GM23338 (cell line): ENCODE results near the gene CCDC81. TPM values are rescaled to one million over a fixed set of nuclear protein-coding genes. Genes with fewer than 3 reads are reported as not detected.

Experiments used
- ATAC-seq: fragments of 200-7000 bp; cut with Tn5 transposase; 3 replicates; pipeline ENCODE4 v1.9.1; 2020
- DNase-seq: peaks from one replicate; pipeline ENCODE4 v3.0.0-alpha.2; 2015; ENCODE audit warnings: low spot score
- H2AFZ ChIP-seq: fragments of 200-600 bp; sonication (generic); 2 replicates; pipeline ENCODE4 v1.8.0; 2016; ENCODE audit warnings: antibody characterized with exemption, mild to moderate bottlenecking, moderate library complexity
- H3F3A ChIP-seq: fragments of 200-600 bp; sonication (generic); replicated peaks from 2 replicates; pipeline ENCODE4 v1.8.0; 2017; ENCODE audit warnings: antibody characterized with exemption, mixed run types, low read depth
- H3K27ac ChIP-seq: fragments of 200-600 bp; sonication (generic); 2 replicates; pipeline ENCODE4 v1.6.1; 2016; ENCODE audit warnings: low read depth
- H3K27me3 ChIP-seq: fragments of 200-600 bp; sonication (generic); 2 replicates; pipeline ENCODE4 v1.8.0; 2016; ENCODE audit warnings: mild to moderate bottlenecking, mixed run types, moderate library complexity; ENCODE audit not compliant: insufficient read depth
- H3K36me3 ChIP-seq: fragments of 200-600 bp; sonication (generic); 2 replicates; pipeline ENCODE4 v1.8.0; 2016; ENCODE audit warnings: mild to moderate bottlenecking; ENCODE audit not compliant: insufficient read depth
- H3K4me1 ChIP-seq: fragments of 200-600 bp; sonication (generic); 2 replicates; pipeline ENCODE4 v1.8.0; 2016; ENCODE audit warnings: mild to moderate bottlenecking, moderate library complexity; ENCODE audit not compliant: insufficient read depth
- H3K4me2 ChIP-seq: fragments of 200-600 bp; sonication (generic); 2 replicates; pipeline ENCODE4 v1.7.1; 2017; ENCODE audit warnings: mixed run types
- H3K4me3 ChIP-seq: fragments of 200-600 bp; sonication (generic); 2 replicates; pipeline ENCODE4 v1.6.1; 2016; ENCODE audit warnings: mixed run types
- H3K79me2 ChIP-seq: fragments of 200-600 bp; sonication (generic); replicated peaks from 2 replicates; pipeline ENCODE4 v1.8.0; 2017; ENCODE audit warnings: mild to moderate bottlenecking; ENCODE audit not compliant: insufficient read depth
- H3K9me2 ChIP-seq: fragments of 200-600 bp; sonication (generic); 2 replicates; pipeline ENCODE4 v1.8.0; 2017; ENCODE audit not compliant: insufficient read depth
- H4K20me1 ChIP-seq: fragments of 200-600 bp; sonication (generic); replicated peaks from 2 replicates; pipeline ENCODE4 v1.8.0; 2017; ENCODE audit warnings: mild to moderate bottlenecking; ENCODE audit not compliant: insufficient read depth
- H3K27ac Mint-ChIP-seq: 2 replicates; pipeline ENCODE4 v1.8.0; 2020; ENCODE audit warnings: inconsistent platforms, mild to moderate bottlenecking, moderate library complexity, mixed read lengths
- H3K27me3 Mint-ChIP-seq: 3 replicates; pipeline ENCODE4 v1.8.0; 2022; ENCODE audit warnings: low read depth, mild to moderate bottlenecking, moderate library complexity, mixed read lengths, inconsistent platforms; ENCODE audit not compliant: insufficient read depth, poor library complexity
- H3K36me3 Mint-ChIP-seq: 3 replicates; pipeline ENCODE4 v1.8.0; 2021; ENCODE audit warnings: low read depth, mild to moderate bottlenecking, inconsistent platforms, moderate library complexity, mixed read lengths
- H3K4me1 Mint-ChIP-seq: 3 replicates; pipeline ENCODE4 v1.8.0; 2020; ENCODE audit warnings: mild to moderate bottlenecking, inconsistent platforms, mixed read lengths
- H3K4me3 Mint-ChIP-seq: 3 replicates; pipeline ENCODE4 v1.8.0; 2021; ENCODE audit warnings: moderate library complexity, mild to moderate bottlenecking, inconsistent platforms, mixed read lengths
- H3K9me3 Mint-ChIP-seq: 3 replicates; pipeline ENCODE4 v1.8.0; 2020; ENCODE audit warnings: moderate library complexity, mild to moderate bottlenecking, inconsistent platforms, mixed read lengths
- CREB1 ChIP-seq: fragments of 250-450 bp; sonication (Bioruptor Pico); IDR thresholded peaks from 2 replicates; pipeline ENCODE4 v1.5.0; 2020; ENCODE audit warnings: low read depth, mild to moderate bottlenecking, moderate library complexity
- EZH2 ChIP-seq: fragments of 200-600 bp; sonication (generic); IDR thresholded peaks from one replicate; pipeline ENCODE4 v1.8.0; 2017; ENCODE audit warnings: antibody characterized with exemption, mild to moderate bottlenecking, low read depth; ENCODE audit not compliant: unreplicated experiment
- EZH2phosphoT487 ChIP-seq: fragments of 200-600 bp; sonication (generic); IDR thresholded peaks from one replicate; pipeline ENCODE4 v1.8.1; 2018; ENCODE audit warnings: antibody characterized with exemption; ENCODE audit not compliant: unreplicated experiment
- JUNB ChIP-seq: IDR thresholded peaks from one replicate; pipeline ENCODE4 v1.6.1; 2016; ENCODE audit warnings: antibody characterized with exemption; ENCODE audit not compliant: unreplicated experiment
- NANOG ChIP-seq: IDR thresholded peaks from 2 replicates; pipeline ENCODE4 v1.6.1; 2016; ENCODE audit warnings: antibody characterized with exemption, borderline replicate concordance
- POLR2AphosphoS5 ChIP-seq: IDR thresholded peaks from 2 replicates; pipeline ENCODE4 v1.6.1; 2016; ENCODE audit warnings: antibody characterized with exemption, low read depth
- REST ChIP-seq: IDR thresholded peaks from one replicate; pipeline ENCODE4 v1.6.1; 2018; ENCODE audit warnings: antibody characterized with exemption; ENCODE audit not compliant: unreplicated experiment
- ZNF114 ChIP-seq: fragments of 250-450 bp; sonication (Bioruptor Pico); IDR thresholded peaks from 2 replicates; pipeline ENCODE4 v1.5.0; 2020; ENCODE audit warnings: mild to moderate bottlenecking, moderate library complexity
- ZNF331 ChIP-seq: fragments of 250-450 bp; sonication (Bioruptor Pico); IDR thresholded peaks from 2 replicates; pipeline ENCODE4 v1.5.0; 2020; ENCODE audit warnings: low read depth, mild to moderate bottlenecking, moderate library complexity
- ZNF462 ChIP-seq: fragments of 250-450 bp; sonication (Bioruptor Pico); IDR thresholded peaks from 2 replicates; pipeline ENCODE4 v1.5.0; 2020; ENCODE audit warnings: mild to moderate bottlenecking, moderate library complexity
- polyA plus RNA-seq: library from polyadenylated mRNA; unstranded; fragments of >200 nt; fragmentation: Nextera tagmentation; extraction: Ambion mirVana; gene quantifications from 2 replicates; pipeline ENCODE4 v1.2.1, GENCODE V29; 2016
- total RNA-seq: library from RNA; depleted of rRNA; stranded (reverse); fragments of >200 nt; shearing (Covaris generic); gene quantifications from 2 replicates; pipeline ENCODE4 v1.2.3, GENCODE V29; 2014
- TF ChIP-seq, protein P1 (sequence below): IDR thresholded peaks from 2 replicates; pipeline ENCODE4 v1.6.1; 2016; ENCODE audit warnings: antibody characterized with exemption

The CCDC81 gene
- total and polyA plus RNA-seq, 2 experiments from 2014 or later, result 0.37 to 4.3 TPM

DNA sequence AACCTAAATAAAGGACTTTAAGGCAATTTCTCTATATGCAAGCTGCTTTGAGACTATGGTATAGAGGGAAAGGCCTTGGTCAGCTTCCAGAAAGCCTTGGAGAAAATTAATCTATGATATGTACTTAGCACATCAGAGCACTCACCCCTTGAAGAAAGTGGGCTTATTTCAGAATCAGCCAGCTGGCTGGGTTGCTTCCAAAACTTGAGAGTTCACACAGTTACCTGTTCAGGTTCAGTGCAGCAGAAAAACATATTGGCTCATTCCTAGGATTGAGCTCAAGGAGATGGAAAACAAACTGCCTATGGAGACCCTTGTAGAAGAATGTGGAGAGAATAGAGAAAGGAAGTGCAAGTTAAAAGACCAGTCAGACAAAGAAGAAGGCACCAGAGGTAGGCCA, 22.7 kb downstream of the CCDC81 start (continued):
- no peak for TF ChIP-seq REST
- no peak for TF ChIP-seq CREB1
- no peak for TF ChIP-seq ZNF331 (CRISPR knock-in tag)
- TF ChIP-seq, protein P1, sequence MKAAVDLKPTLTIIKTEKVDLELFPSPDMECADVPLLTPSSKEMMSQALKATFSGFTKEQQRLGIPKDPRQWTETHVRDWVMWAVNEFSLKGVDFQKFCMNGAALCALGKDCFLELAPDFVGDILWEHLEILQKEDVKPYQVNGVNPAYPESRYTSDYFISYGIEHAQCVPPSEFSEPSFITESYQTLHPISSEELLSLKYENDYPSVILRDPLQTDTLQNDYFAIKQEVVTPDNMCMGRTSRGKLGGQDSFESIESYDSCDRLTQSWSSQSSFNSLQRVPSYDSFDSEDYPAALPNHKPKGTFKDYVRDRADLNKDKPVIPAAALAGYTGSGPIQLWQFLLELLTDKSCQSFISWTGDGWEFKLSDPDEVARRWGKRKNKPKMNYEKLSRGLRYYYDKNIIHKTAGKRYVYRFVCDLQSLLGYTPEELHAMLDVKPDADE, result no peak
- no peak for TF ChIP-seq NANOG
- no peak for TF ChIP-seq POLR2AphosphoS5
- no peak for TF ChIP-seq JUNB

- TF ChIP-seq EZH2phosphoT487 (no peak), NANOG (no peak), POLR2AphosphoS5 (no peak), ZNF331 (CRISPR knock-in tag) (no peak), EZH2 (no peak), ZNF462 (no peak), CREB1 (no peak), ZNF114 (CRISPR knock-in tag) (no peak), REST (no peak)
These were observed 23.4 kb downstream of the CCDC81 start for GRCh38 chr11:86398106-86398505.

More at GRCh38 chr11:86398106-86398505, 23.4 kb downstream of the CCDC81 start:
- Mint-ChIP-seq H3K4me1 (peaks cover 15% of the 10 kb centered on the region), H3K27me3 (no peaks in the 10 kb centered on the region), H3K27ac (no peak overlapping the region), H3K36me3 (no peaks in the 10 kb centered on the region), H3K4me3 (no peak overlapping the region), H3K9me3 (no peaks in the 10 kb centered on the region)
- no peaks in the 10 kb centered on the region for H3K27me3 ChIP-seq
- 0 out of 2 replicates have a peak, but pooled peaks cover 4% of the 10 kb centered on the region for H3K4me1 ChIP-seq
- H3F3A ChIP-seq, result no peaks in the 10 kb centered on the region
- no peaks in the 10 kb centered on the region for H4K20me1 ChIP-seq
- H3K4me2 ChIP-seq, result no peak overlapping the region
- no peak overlapping the region for H2AFZ ChIP-seq
- DNase-seq (no peak), ATAC-seq (no peak)
- no peaks in the 10 kb centered on the region for H3K36me3 ChIP-seq
- H3K27ac ChIP-seq, result no peak overlapping the region
- no peaks in the 10 kb centered on the region; the same call in 1 of the 2 replicates for H3K9me2 ChIP-seq
- H3K79me2 ChIP-seq, result no peaks in the 10 kb centered on the region
- H3K4me3 ChIP-seq, result no peak overlapping the region
